BE2C (cell line): ENCODE results near the gene RPSA.
"Not testable (repeated sequence)": the region's sequence is repeated elsewhere in the genome, so short reads cannot be mapped to it uniquely, and the experiment has no call there.

Experiments used
- DNase-seq: peaks from one replicate; pipeline ENCODE4 v3.0.0-alpha.2; 2020
- H3K27me3 ChIP-seq: fragments of 250-450 bp; sonication (Bioruptor Pico); 2 replicates; pipeline ENCODE4 v1.5.1; 2020; ENCODE audit warnings: mild to moderate bottlenecking
- H3K36me3 ChIP-seq: fragments of 250-450 bp; sonication (Bioruptor Pico); 2 replicates; pipeline ENCODE4 v1.5.1; 2020; ENCODE audit warnings: mild to moderate bottlenecking
- H3K4me1 ChIP-seq: fragments of 250-450 bp; sonication (Bioruptor Pico); 2 replicates; pipeline ENCODE4 v1.5.1; 2020
- H3K4me3 ChIP-seq: 2 replicates; pipeline ENCODE4 v1.5.1; 2011; ENCODE audit warnings: low read depth, low read length
- H3K9me3 ChIP-seq: fragments of 250-450 bp; sonication (Bioruptor Pico); 2 replicates; pipeline ENCODE4 v1.5.1; 2020
- CTCF ChIP-seq: IDR thresholded peaks from 2 replicates; pipeline ENCODE4 v1.5.1; 2012; ENCODE audit warnings: mild to moderate bottlenecking, low read depth, low read length

Gene RPSA

GRCh38 chr3:39454591-39455217, 48.2 kb downstream of the RPSA start:
- H3K4me1 ChIP-seq = no peaks in the 10 kb centered on the region
- no peak for DNase-seq
- no peaks in the 10 kb centered on the region for H3K9me3 ChIP-seq
- TF ChIP-seq CTCF = no peak
- H3K27me3 ChIP-seq = no peaks in the 10 kb centered on the region
- H3K4me3 ChIP-seq = no peak overlapping the region
- no peaks in the 10 kb centered on the region for H3K36me3 ChIP-seq

DNA sequence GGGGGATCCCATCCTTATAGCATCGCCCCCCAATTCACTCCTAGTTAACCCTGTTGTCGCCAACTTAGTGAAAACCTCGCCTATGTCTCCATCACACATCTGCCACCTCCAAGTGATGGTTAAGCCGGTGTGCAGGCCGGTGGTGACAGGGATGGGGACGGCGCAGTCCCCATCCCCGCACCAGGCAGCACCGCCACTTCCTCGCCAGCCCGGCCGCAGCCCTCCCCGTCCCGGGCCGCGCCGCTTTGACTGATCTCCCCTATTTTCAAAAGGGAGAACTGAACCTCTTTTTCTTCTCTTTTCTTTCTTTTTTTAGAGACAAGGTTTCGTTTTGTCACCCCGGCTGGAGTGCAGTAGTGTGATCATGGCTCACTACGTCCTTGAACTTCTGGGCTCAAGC, 49.6 kb downstream of the RPSA start:
- TF ChIP-seq CTCF = no peak
- no peaks in the 10 kb centered on the region for H3K9me3 ChIP-seq
- no peaks in the 10 kb centered on the region for H3K4me1 ChIP-seq
- no peaks in the 10 kb centered on the region for H3K27me3 ChIP-seq
- H3K36me3 ChIP-seq = no peaks in the 10 kb centered on the region
- DNase-seq = no peak
- no peak overlapping the region for H3K4me3 ChIP-seq

- TF ChIP-seq CTCF = no peak
- H3K27me3 ChIP-seq = no peaks in the 10 kb centered on the region
- H3K9me3 ChIP-seq = no peaks in the 10 kb centered on the region
- no peaks in the 10 kb centered on the region for H3K4me1 ChIP-seq
- no peaks in the 10 kb centered on the region for H3K36me3 ChIP-seq
- H3K4me3 ChIP-seq = no peak overlapping the region
- no peak for DNase-seq
Observed at GRCh38 chr3:39457361-39457760, 50.8 kb downstream of the RPSA start.

- not testable (repeated sequence) for H3K27me3 ChIP-seq, H3K36me3 ChIP-seq, H3K4me1 ChIP-seq, H3K9me3 ChIP-seq, H3K4me3 ChIP-seq, DNase-seq
Observed at GRCh38 chr3:39458579-39458978, 52.1 kb downstream of the RPSA start.

- no peak for TF ChIP-seq CTCF
- H3K36me3 ChIP-seq = no peaks in the 10 kb centered on the region
- H3K27me3 ChIP-seq = no peaks in the 10 kb centered on the region
- DNase-seq = no peak
- H3K9me3 ChIP-seq = no peaks in the 10 kb centered on the region
- no peak overlapping the region for H3K4me3 ChIP-seq
- no peaks in the 10 kb centered on the region for H3K4me1 ChIP-seq
Observed at GRCh38 chr3:39460677-39461076, 54.2 kb downstream of the RPSA start.
